Measurements from ENCODE around the gene GTF2I. TPM values are rescaled to one million over a fixed set of nuclear protein-coding genes. Genes with fewer than 3 reads are reported as not detected.
"Not testable (repeated sequence)": the region's sequence is repeated elsewhere in the genome, so short reads cannot be mapped to it uniquely, and the experiment has no call there.

The GTF2I gene
- total RNA-seq, 2 experiments from 2014 or later, result 173 to 177 TPM

DNA sequence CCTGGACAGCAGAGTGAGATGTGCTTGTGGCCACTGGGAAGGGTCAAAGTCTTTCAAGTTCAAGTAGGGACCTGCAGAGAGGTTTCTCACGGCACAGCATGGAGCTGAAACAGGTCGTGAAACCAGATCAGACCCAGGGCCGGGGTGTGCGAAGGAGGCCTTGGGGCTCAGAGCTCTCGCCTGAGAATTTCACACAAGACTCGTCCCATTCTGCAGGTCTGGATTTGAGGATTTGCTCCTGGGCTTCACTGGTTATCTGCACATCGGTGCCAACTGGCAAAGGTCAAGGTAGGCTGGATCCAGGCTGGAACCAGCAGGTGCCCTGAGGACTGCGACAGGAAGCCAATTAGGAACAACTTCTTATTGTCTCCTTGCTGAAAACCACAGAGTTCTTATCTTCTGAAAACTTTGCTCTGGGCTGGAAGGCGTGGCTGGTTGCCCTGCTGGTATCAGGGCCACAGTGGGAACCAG, 24.0 kb upstream of the GTF2I start:
- no peak for ATAC-seq
- no peak for DNase-seq
- ChIA-PET POLR2A (no interaction called here), CTCF (no interaction called here)
- Mint-ChIP-seq H3K4me3 (no peak overlapping the region), H3K27ac (no peak overlapping the region), H3K9me3 (ENCODE audit: insufficient read depth) (no peaks in the 10 kb centered on the region), H3K4me1 (ENCODE audit: low read depth) (no peaks in the 10 kb centered on the region), H3K27me3 (ENCODE audit: low read depth) (no peaks in the 10 kb centered on the region), H3K36me3 (ENCODE audit: low read depth) (no peaks in the 10 kb centered on the region)

DNA sequence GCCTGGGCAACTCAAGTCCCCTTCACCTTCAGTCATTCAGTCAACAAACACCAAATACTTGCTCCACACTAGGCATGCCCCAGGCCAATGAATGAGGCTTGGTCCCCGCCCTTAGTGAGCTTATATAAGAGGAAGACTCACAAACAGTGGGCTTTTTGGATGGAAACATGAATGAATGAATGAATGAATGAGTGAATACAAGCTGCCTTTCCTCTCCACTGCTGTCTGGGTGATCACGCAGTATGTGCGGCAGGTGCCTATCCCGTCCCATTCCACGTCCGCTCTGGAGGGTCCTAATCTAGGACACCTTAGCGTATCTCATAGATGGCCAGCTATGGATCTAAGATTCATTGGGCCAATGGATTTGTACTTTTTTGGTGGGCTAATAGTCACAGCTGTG, 19.8 kb upstream of the GTF2I start:
- H3K36me3 Mint-ChIP-seq (ENCODE audit: low read depth), result no peaks in the 10 kb centered on the region
- POLR2A ChIA-PET, result interaction anchor here (0.6 kb wide), 1 partner anchor 13 kb away, joined by 3 read pairs; no protein-coding TSS in a partner anchor
- no peaks in the 10 kb centered on the region for H3K9me3 Mint-ChIP-seq (ENCODE audit: insufficient read depth)
- H3K4me1 Mint-ChIP-seq (ENCODE audit: low read depth), result no peaks in the 10 kb centered on the region
- CTCF ChIA-PET, result no interaction called here
- H3K27ac Mint-ChIP-seq, result no peak overlapping the region
- no peak for DNase-seq
- H3K27me3 Mint-ChIP-seq (ENCODE audit: low read depth), result no peaks in the 10 kb centered on the region
- ATAC-seq, result no peak
- no peak overlapping the region for H3K4me3 Mint-ChIP-seq

DNA sequence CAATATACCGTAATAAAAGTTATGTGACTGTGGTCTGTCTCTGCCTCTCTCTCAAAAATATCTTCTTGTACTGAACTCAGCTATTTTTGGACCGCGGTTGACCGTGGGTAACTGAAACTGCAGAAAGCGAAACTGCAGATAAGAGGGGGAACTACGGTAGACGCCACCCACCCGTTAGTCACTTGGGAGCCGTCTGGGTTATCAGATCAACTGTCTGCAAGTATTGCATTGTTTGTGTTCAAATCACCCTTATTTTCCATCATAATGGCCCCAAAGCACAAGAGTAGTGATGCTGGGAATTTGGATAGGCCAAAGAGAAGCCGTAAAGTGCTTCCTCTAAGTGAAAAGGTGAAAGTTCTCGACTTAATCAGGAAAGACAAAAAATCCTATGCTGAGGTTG, 7.5 kb upstream of the GTF2I start:
- H3K27me3 Mint-ChIP-seq (ENCODE audit: low read depth); H3K36me3 Mint-ChIP-seq (ENCODE audit: low read depth); H3K9me3 Mint-ChIP-seq (ENCODE audit: insufficient read depth); POLR2A ChIA-PET; CTCF ChIA-PET: not testable (repeated sequence)
- ATAC-seq (peak; percentile 90), DNase-seq (peak; percentile 84)
- H3K4me3 Mint-ChIP-seq, result peak overlapping the region; percentile 79
- peaks cover 32% of the 10 kb centered on the region for H3K4me1 Mint-ChIP-seq (ENCODE audit: low read depth)
- H3K27ac Mint-ChIP-seq, result peak overlapping the region; percentile 91

DNA sequence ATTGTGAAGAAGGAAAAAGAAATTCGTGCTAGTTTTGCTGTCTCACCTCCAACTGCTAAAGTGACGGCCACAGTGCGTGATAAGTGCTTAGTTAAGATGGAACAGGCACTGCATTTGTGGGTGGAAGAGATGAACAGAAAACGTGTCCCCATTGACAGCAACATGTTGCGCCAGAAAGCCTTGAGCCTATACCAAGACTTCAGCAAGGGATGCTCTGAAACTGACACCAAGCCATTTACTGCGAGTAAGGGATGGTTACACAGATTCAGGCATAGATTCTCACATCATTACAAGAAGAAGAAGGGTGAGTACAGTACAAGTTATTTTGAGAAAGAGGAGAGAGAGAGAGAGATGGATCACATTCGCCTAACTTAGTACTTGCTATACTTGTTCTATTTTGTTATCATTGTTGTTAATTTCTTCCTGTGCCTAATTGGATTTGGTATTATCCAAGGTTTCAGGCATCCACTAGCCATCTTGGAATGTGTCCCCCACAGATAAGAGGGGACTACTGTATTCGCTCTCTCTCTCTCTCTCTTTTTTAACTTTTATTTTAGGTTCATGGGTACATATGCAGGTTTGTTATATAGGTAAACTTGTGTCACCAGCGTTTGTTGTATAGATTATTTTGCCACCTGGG, 6.9 kb upstream of the GTF2I start:
- H3K27me3 Mint-ChIP-seq (ENCODE audit: low read depth); H3K36me3 Mint-ChIP-seq (ENCODE audit: low read depth); H3K9me3 Mint-ChIP-seq (ENCODE audit: insufficient read depth); CTCF ChIA-PET: not testable (repeated sequence)
- peak; percentile 37 for DNase-seq
- peaks cover 37% of the 10 kb centered on the region for H3K4me1 Mint-ChIP-seq (ENCODE audit: low read depth)
- H3K4me3 Mint-ChIP-seq, result peak overlapping the region; percentile 79
- POLR2A ChIA-PET, result interaction anchor here (0.7 kb wide), 1 partner anchor 13 kb away, joined by 3 read pairs; no protein-coding TSS in a partner anchor
- peak overlapping the region; percentile 91 for H3K27ac Mint-ChIP-seq
- peak; percentile 77 for ATAC-seq

DNA sequence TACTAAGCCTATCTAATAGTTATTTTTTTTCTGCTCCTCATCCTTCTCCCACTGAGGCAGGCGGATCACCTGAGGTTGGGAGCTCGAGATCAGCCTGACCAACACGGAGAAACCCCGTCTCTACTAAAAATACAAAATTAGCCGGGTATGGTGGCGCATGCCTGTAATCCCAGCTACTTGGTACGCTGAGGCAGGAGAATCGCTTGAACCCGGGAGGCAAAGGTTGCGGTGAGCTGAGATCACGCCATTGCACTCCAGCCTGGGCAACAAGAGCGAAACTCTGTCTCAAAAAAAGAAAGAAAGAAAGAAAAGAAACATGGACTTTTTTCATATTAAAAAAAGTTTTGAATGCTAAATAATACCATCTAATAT, 6.4 kb upstream of the GTF2I start:
- ATAC-seq; H3K9me3 Mint-ChIP-seq (ENCODE audit: insufficient read depth); H3K36me3 Mint-ChIP-seq (ENCODE audit: low read depth); DNase-seq; H3K27me3 Mint-ChIP-seq (ENCODE audit: low read depth); CTCF ChIA-PET: not testable (repeated sequence)
- peak overlapping the region; percentile 91 for H3K27ac Mint-ChIP-seq
- peaks cover 42% of the 10 kb centered on the region for H3K4me1 Mint-ChIP-seq (ENCODE audit: low read depth)
- POLR2A ChIA-PET, result interaction anchor here (0.7 kb wide), 1 partner anchor 13 kb away, joined by 3 read pairs; no protein-coding TSS in a partner anchor
- peak overlapping the region; percentile 79 for H3K4me3 Mint-ChIP-seq

DNA sequence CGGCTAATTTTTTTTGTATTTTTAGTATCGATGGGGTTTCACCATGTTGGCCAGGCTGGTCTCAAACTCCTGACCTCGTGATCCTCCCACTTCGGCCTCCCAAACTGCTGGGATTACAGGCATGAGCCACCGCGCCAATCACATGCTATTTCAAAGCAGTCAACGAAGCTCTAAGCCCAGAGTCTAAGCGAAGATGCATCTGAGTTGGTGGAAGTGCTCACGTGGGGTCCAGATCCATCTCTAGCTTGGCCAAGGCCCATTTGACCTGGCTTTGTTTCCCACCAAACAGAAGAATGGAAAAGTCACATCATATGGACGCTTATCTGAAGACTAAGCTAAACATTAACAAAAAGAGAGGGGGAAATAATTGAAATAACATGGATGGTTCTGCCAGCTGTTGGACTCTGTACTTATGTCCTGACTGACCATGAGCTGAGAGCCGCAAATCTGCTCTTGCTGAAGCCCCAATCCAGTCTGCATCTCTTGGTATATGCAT, 3.8 kb upstream of the GTF2I start:
- Mint-ChIP-seq H3K36me3 (ENCODE audit: low read depth) (peaks cover 6% of the 10 kb centered on the region), H3K4me1 (ENCODE audit: low read depth) (peaks cover 47% of the 10 kb centered on the region), H3K4me3 (no peak overlapping the region), H3K27ac (no peak overlapping the region), H3K27me3 (ENCODE audit: low read depth) (no peaks in the 10 kb centered on the region), H3K9me3 (ENCODE audit: insufficient read depth) (no peaks in the 10 kb centered on the region)
- CTCF ChIA-PET, result no interaction called here
- DNase-seq (no peak), ATAC-seq (no peak)
- POLR2A ChIA-PET, result no interaction called here

DNA sequence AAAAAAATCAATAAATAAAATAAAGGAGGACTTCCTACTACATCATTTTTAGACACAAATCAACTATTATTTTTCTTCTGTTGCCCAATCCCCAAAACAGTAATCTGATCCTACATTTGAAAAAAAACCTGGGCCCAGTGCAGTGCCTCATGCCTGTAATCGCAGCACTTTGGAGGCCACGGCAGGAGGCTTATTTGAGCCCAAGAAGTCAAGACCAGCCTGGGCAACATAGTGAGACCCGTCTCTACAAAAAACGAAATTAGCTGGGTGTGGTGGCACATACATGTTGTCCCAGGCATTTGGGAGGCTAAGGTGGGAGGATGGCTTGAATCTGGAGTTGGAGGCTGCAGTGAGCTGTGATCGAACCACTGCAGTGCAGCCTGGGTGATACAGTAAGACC, 2.7 kb upstream of the GTF2I start:
- peaks cover 47% of the 10 kb centered on the region for H3K4me1 Mint-ChIP-seq (ENCODE audit: low read depth)
- H3K9me3 Mint-ChIP-seq (ENCODE audit: insufficient read depth), result no peaks in the 10 kb centered on the region
- ChIA-PET POLR2A (no interaction called here), CTCF (no interaction called here)
- no peak for ATAC-seq
- H3K27me3 Mint-ChIP-seq (ENCODE audit: low read depth), result no peaks in the 10 kb centered on the region
- DNase-seq, result no peak
- no peak overlapping the region for H3K4me3 Mint-ChIP-seq
- H3K27ac Mint-ChIP-seq, result no peak overlapping the region
- peaks cover 11% of the 10 kb centered on the region for H3K36me3 Mint-ChIP-seq (ENCODE audit: low read depth)

DNA sequence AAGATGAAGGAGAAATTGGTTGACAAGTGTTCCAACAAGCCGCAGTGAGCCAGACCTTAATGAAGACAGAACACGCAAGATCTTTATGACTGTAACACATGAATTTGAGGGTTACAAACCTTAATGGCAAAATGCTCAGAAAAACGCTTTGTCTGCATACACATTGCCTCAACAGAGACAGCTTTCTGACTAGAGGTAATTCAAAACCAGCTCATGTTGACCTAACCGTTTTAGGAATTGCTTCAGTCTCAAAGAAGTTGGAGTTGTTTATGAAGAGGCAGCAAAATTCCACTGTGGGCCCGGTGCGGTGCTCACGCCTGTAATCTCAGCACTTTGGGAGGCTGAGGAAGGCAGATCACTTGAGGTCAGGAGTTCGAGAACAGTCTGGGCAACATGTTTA, 2.2 kb upstream of the GTF2I start:
- Mint-ChIP-seq H3K4me3 (no peak overlapping the region), H3K27ac (no peak overlapping the region), H3K36me3 (ENCODE audit: low read depth) (peaks cover 15% of the 10 kb centered on the region), H3K4me1 (ENCODE audit: low read depth) (peaks cover 48% of the 10 kb centered on the region), H3K27me3 (ENCODE audit: low read depth) (no peaks in the 10 kb centered on the region), H3K9me3 (ENCODE audit: insufficient read depth) (no peaks in the 10 kb centered on the region)
- POLR2A ChIA-PET, result no interaction called here
- ATAC-seq, result no peak
- CTCF ChIA-PET, result no interaction called here
- no peak for DNase-seq

DNA sequence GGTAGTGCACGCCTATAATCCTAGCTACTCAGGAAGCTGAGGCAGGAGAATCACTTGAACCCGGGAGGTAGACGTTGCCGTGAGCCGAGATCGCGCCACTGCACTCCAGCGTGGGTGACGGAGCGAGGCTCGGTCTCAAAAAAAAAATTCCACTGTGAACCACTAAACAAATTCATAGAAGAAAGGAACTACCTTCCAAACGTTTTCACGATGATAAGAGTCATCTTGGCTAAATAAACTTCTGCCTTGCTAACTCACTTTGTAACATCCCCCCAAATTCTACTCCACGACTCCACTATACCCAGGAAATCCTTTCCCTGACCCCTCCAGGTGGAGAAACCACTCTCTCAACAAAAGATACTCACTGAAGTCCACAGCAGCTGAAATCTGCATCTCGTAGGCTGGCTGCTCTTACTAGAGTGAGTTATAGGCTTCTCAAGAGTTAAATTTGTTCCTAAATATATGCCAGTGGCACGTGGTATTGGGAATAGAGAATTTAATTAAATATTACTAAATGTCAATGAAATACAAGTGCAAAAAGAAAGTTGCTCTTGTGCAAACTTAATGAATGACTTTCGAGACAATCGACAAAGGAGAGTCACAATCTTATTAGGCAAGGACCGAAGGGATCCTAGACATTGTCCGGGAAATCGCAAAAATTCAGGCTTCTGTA, 1.6 kb upstream of the GTF2I start:
- ATAC-seq (no peak), DNase-seq (no peak)
- POLR2A ChIA-PET, result interaction anchor here (1.1 kb wide), 1 partner anchor 12 kb away, joined by 4 read pairs; no protein-coding TSS in a partner anchor
- Mint-ChIP-seq H3K4me3 (peak overlapping the region; percentile 86), H3K27me3 (ENCODE audit: low read depth) (no peaks in the 10 kb centered on the region), H3K4me1 (ENCODE audit: low read depth) (peaks cover 49% of the 10 kb centered on the region), H3K27ac (peak overlapping the region; percentile 91), H3K9me3 (ENCODE audit: insufficient read depth) (no peaks in the 10 kb centered on the region), H3K36me3 (ENCODE audit: low read depth) (peaks cover 18% of the 10 kb centered on the region)
- CTCF ChIA-PET, result no interaction called here

DNA sequence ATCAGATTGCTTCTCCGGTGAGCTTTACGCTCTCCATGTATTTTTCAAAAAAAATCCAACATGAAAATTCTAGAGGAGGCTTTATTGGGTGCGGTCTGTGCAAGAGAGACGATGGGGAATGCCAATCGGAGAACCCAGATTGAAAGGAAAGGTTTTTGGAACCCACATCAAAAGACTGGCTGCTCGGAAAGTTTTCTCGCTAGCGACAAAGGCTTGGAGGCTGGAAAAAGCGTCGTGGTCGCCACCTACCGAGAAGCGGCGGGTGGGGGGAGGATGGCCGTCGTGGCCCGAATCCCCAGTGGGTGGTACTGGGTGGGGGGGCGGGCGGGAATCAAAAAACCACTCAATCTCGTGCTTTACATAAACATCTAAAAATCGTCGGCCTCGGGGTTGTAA, 1.1 kb upstream of the GTF2I start:
- no peaks in the 10 kb centered on the region for H3K27me3 Mint-ChIP-seq (ENCODE audit: low read depth)
- ChIA-PET POLR2A (interaction anchor here (0.6 to 1.6 kb wide), 4 partner anchors 10 to 15 kb away, joined by 3 to 4 read pairs (median 3); no protein-coding TSS in a partner anchor), CTCF (no interaction called here)
- peak overlapping the region; percentile 86 for H3K4me3 Mint-ChIP-seq
- DNase-seq, result peak; percentile 64
- H3K9me3 Mint-ChIP-seq (ENCODE audit: insufficient read depth), result no peaks in the 10 kb centered on the region
- no peak for ATAC-seq
- peaks cover 22% of the 10 kb centered on the region for H3K36me3 Mint-ChIP-seq (ENCODE audit: low read depth)
- peak overlapping the region; percentile 91 for H3K27ac Mint-ChIP-seq
- H3K4me1 Mint-ChIP-seq (ENCODE audit: low read depth), result peaks cover 51% of the 10 kb centered on the region

DNA sequence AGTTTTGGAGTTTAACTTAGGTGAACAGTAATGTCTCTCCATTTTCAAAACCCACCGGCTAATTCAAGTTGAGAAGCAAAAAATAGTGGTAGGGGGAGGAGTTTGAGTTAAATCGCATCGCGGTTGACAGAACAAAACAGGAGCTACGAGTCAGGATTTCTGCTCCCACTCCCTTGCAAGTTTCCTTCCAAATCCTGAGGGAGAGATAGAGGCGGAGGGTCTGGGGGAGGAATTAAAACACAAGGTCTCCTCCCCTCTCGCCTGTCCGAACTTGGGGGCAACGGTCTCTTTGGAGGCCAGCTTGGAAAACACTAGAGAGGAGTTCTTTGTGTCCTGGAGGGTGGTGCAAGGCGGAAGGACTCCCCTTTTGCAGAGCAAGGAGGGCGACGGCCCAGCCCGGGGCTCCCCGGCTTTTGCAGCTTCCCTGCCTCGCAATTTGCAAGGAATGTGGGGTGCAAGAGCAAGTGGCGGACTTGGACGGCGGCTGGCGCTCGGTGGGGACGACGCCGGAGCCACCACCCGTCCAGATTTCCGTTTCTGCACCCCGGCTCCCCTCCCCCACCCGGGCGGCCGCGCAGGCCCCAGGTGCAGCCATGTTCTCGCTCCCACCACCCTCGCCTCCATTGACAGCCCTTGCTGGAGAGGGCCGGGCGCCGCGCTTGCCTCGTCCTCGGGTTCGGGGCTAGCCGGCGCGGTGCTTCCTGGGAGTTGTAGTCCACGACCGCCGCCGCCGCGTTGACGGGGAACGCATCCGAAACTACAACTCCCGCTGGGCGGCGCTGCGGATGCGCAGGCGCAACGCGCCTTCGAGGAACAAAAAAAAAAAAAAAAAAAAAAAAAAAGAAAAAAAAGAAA, 454 bp upstream of the GTF2I start:
- POLR2A ChIA-PET, result interaction anchor here (0.6 to 1.6 kb wide), 4 partner anchors 10 to 14 kb away, joined by 3 to 4 read pairs (median 3); no protein-coding TSS in a partner anchor

More for the DNA sequence above, 454 bp upstream of the GTF2I start:
- Mint-ChIP-seq H3K4me3 (peak overlapping the region; percentile 86), H3K27me3 (ENCODE audit: low read depth) (no peaks in the 10 kb centered on the region), H3K9me3 (ENCODE audit: insufficient read depth) (no peaks in the 10 kb centered on the region), H3K4me1 (ENCODE audit: low read depth) (peaks cover 55% of the 10 kb centered on the region), H3K36me3 (ENCODE audit: low read depth) (peaks cover 25% of the 10 kb centered on the region), H3K27ac (peak overlapping the region; percentile 91)
- CTCF ChIA-PET, result interaction anchor here (0.6 kb wide), 1 partner anchor 22 kb away, joined by 3 read pairs; no protein-coding TSS in a partner anchor
- ATAC-seq, result peak; percentile 80
- DNase-seq, result peak; percentile 99

All from activated CD8-positive, alpha-beta T cell treated with anti-CD3 and anti-CD28 coated beads, Interleukin-2, amount 10 ng/mL, durations not matched to agents 7 days and 5 days (primary cell).